OCI-LY7 (cell line): ENCODE measurements around the gene GAK.

Experiments
- EZH2phosphoT487 ChIP-seq: fragments of 200-600 bp; sonication (generic); IDR thresholded peaks from 2 replicates; pipeline ENCODE4 v1.6.1; 2018; ENCODE audit warnings: low read depth, borderline replicate concordance, mild to moderate bottlenecking, mixed run types, antibody characterized with exemption, low read length, moderate library complexity, mixed read lengths
- TF ChIP-seq, protein P1 (sequence below): fragments of 200-600 bp; sonication (generic); conservative IDR thresholded peaks from 2 replicates; pipeline ENCODE4 v1.5.1; 2014; ENCODE audit warnings: mild to moderate bottlenecking, antibody characterized with exemption, low read length, moderate library complexity, mixed read lengths

- TF ChIP-seq, protein P1, sequence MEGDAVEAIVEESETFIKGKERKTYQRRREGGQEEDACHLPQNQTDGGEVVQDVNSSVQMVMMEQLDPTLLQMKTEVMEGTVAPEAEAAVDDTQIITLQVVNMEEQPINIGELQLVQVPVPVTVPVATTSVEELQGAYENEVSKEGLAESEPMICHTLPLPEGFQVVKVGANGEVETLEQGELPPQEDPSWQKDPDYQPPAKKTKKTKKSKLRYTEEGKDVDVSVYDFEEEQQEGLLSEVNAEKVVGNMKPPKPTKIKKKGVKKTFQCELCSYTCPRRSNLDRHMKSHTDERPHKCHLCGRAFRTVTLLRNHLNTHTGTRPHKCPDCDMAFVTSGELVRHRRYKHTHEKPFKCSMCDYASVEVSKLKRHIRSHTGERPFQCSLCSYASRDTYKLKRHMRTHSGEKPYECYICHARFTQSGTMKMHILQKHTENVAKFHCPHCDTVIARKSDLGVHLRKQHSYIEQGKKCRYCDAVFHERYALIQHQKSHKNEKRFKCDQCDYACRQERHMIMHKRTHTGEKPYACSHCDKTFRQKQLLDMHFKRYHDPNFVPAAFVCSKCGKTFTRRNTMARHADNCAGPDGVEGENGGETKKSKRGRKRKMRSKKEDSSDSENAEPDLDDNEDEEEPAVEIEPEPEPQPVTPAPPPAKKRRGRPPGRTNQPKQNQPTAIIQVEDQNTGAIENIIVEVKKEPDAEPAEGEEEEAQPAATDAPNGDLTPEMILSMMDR, result no peak
- TF ChIP-seq EZH2phosphoT487, result no peak
Measured at GRCh38 chr4:898869-899555, 33.1 kb downstream of the GAK start.
